Endothelial cell of umbilical vein (primary cell): ENCODE measurements around the gene ABT1. TPM values are rescaled to one million over a fixed set of nuclear protein-coding genes. Genes with fewer than 3 reads are reported as not detected.

Source experiments
- BruUV-seq: library from RNA; stranded (reverse); fragments of 400-500 nt; replicated peaks from 2 replicates; lab custom pipeline; 2021; lab: Mats Ljungman, UMichigan
- CTCF ChIA-PET: fragments of 300-600, 350-600 bp; sonication (Branson Sonifier 250); formaldehyde crosslinking; loops from one replicate; lab custom pipeline; 2021; ENCODE audit warnings: antibody characterized with exemption, inconsistent platforms; lab: Charles Lee
- POLR2A ChIA-PET: fragments of 300-600, 350-600 bp; sonication (Branson Sonifier 250); formaldehyde crosslinking; loops from one replicate; lab custom pipeline; 2021; ENCODE audit warnings: antibody characterized with exemption, inconsistent platforms; lab: Charles Lee
- DNase-seq: peaks from one replicate; pipeline ENCODE4 v3.0.0-alpha.2; 2011; ENCODE audit warnings: low read depth, low spot score
- FAIRE-seq: peaks from 2 replicates; lab custom pipeline; 2011; peaks lifted over from hg19 to GRCh38; lab: Jason Lieb, UNC
- H2AFZ ChIP-seq: 2 replicates; pipeline ENCODE4 v1.6.0; 2012; ENCODE audit warnings: low read depth, low read length, control low read depth, inconsistent platforms
- H3K27ac ChIP-seq: 2 replicates; pipeline ENCODE4 v1.5.1; 2011; ENCODE audit warnings: low read depth, mild to moderate bottlenecking, control low read depth, low read length, moderate library complexity; ENCODE audit not compliant: insufficient read depth
- H3K27me3 ChIP-seq, 2 experiments: 2 replicates each; pipeline versions ENCODE4 v1.6.0 to v1.6.1; 2011; ENCODE audit warnings: low read length in 2 of 2, mixed read lengths in 1 of 2; ENCODE audit not compliant: control insufficient read depth in 2 of 2, insufficient read depth in 2 of 2
- H3K36me3 ChIP-seq, 2 experiments: 2 replicates in 1 of 2; 3 replicates in 1 of 2; pipeline ENCODE4 v1.5.1; 2011; ENCODE audit warnings: low read length in 2 of 2, mild to moderate bottlenecking in 1 of 2, moderate library complexity in 1 of 2; ENCODE audit not compliant: control insufficient read depth in 2 of 2, insufficient read depth in 2 of 2; ENCODE audit errors: extremely low read depth in 1 of 2
- H3K4me1 ChIP-seq: 3 replicates; pipeline ENCODE4 v1.5.1; 2011; ENCODE audit warnings: mild to moderate bottlenecking, low read length; ENCODE audit not compliant: control insufficient read depth, insufficient read depth; ENCODE audit errors: extremely low read depth
- H3K4me2 ChIP-seq: 2 replicates; pipeline ENCODE4 v1.6.1; 2011; ENCODE audit warnings: low read length, control low read depth, mixed read lengths; ENCODE audit not compliant: insufficient read depth
- H3K4me3 ChIP-seq, 3 experiments: fragments of 200-600 bp in 1 of 3; sonication (generic), shearing (Covaris generic) in 1 of 3; replicated peaks in 1 of 3; 2 replicates each; pipeline ENCODE4 v1.5.1; 2011 to 2016; ENCODE audit warnings: control low read depth in 3 of 3, low read length in 3 of 3, mild to moderate bottlenecking in 2 of 3, inconsistent platforms in 1 of 3, low read depth in 1 of 3, moderate library complexity in 1 of 3; ENCODE audit not compliant: insufficient read depth in 1 of 3
- H3K79me2 ChIP-seq: 2 replicates; pipeline ENCODE4 v1.6.0; 2012; ENCODE audit warnings: low read length, inconsistent platforms; ENCODE audit not compliant: control insufficient read depth, insufficient read depth
- H3K9ac ChIP-seq: replicated peaks from 2 replicates; pipeline ENCODE3; 2011; ENCODE audit warnings: low read length, control low read depth; ENCODE audit not compliant: insufficient read depth; ENCODE audit errors: extremely low read depth
- H3K9me1 ChIP-seq: replicated peaks from 3 replicates; pipeline ENCODE4 v1.6.0; 2011; ENCODE audit warnings: mild to moderate bottlenecking, low read length; ENCODE audit not compliant: control insufficient read depth, insufficient read depth; ENCODE audit errors: extremely low read depth
- H3K9me3 ChIP-seq: replicated peaks from 2 replicates; pipeline ENCODE4 v1.5.1; 2012; ENCODE audit warnings: low read length, inconsistent platforms; ENCODE audit not compliant: control insufficient read depth, insufficient read depth
- H4K20me1 ChIP-seq: replicated peaks from 2 replicates; pipeline ENCODE3; 2011; ENCODE audit warnings: mild to moderate bottlenecking, low read length; ENCODE audit not compliant: control insufficient read depth, insufficient read depth; ENCODE audit errors: extremely low read depth
- EZH2 ChIP-seq: IDR thresholded peaks from 2 replicates; pipeline ENCODE4 v1.6.1; 2012; ENCODE audit warnings: borderline replicate concordance, low read depth, mild to moderate bottlenecking, moderate library complexity, low read length, inconsistent platforms; ENCODE audit not compliant: severe bottlenecking
- FOS ChIP-seq: IDR thresholded peaks from 2 replicates; pipeline ENCODE4 v1.6.1; 2011; ENCODE audit warnings: mild to moderate bottlenecking, low read length, moderate library complexity, borderline replicate concordance; ENCODE audit not compliant: insufficient read depth
- GATA2 ChIP-seq: IDR thresholded peaks from 2 replicates; pipeline ENCODE4 v1.7.0; 2011; ENCODE audit warnings: low read depth, mild to moderate bottlenecking, moderate library complexity, mixed read lengths, low read length; ENCODE audit not compliant: insufficient read length, insufficient read depth
- JUN ChIP-seq: IDR thresholded peaks from 2 replicates; pipeline ENCODE4 v1.6.1; 2011; ENCODE audit warnings: borderline replicate concordance, low read depth; ENCODE audit not compliant: insufficient read length, insufficient read depth
- MYC ChIP-seq: IDR thresholded peaks from one replicate; pipeline ENCODE4 v1.6.1; 2011; ENCODE audit warnings: mild to moderate bottlenecking, low read depth, low read length
- POLR2A ChIP-seq: IDR thresholded peaks from 2 replicates; pipeline ENCODE4 v1.6.1; 2012; ENCODE audit warnings: low read depth, mild to moderate bottlenecking, control low read depth, low read length
- POLR2AphosphoS5 ChIP-seq: IDR thresholded peaks from 2 replicates; pipeline ENCODE4 v1.6.1; 2012; ENCODE audit warnings: low read depth, mild to moderate bottlenecking, control low read depth, low read length, moderate library complexity; ENCODE audit not compliant: insufficient read depth
- dilution Hi-C: fragments of 300-500 bp; cut with MboI; formaldehyde crosslinking; loops from one replicate; pipeline ENCODE4 v1.15.0; 2019; ENCODE audit warnings: low sequenced_read_pairs; ENCODE audit not compliant: extremely low pct_ligation_motif_present
- intact Hi-C: fragments of 100-400 bp; cut with micrococcal nuclease; formaldehyde crosslinking; loops from one replicate; pipeline ENCODE4 v1.10.0; 2022
- polyA plus RNA-seq, 4 experiments: library from polyadenylated mRNA; depleted of rRNA in 3 of 4; stranded (reverse) in 3 of 4; unstranded in 1 of 4; fragments of >200 nt; gene quantifications; 2 replicates each; pipeline versions ENCODE4 v1.2.1 to v1.2.3, GENCODE V29; 2011 to 2012; ENCODE audit warnings: missing spikeins in 1 of 4
- total RNA-seq: library from RNA; stranded (reverse); gene quantifications from 2 replicates; pipeline ENCODE4 v1.2.3, GENCODE V29; 2021
- TF ChIP-seq, protein P1 (sequence below): IDR thresholded peaks from 2 replicates; pipeline ENCODE4 v1.6.1; 2011; ENCODE audit not compliant: insufficient read depth, insufficient read length
- TF ChIP-seq, protein P2 (sequence below), 2 donors: IDR thresholded peaks; 1 replicate in 1 of 2; 2 replicates in 1 of 2; pipeline ENCODE4 v1.5.1; 2011; ENCODE audit warnings: low read length in 2 of 2, mild to moderate bottlenecking in 2 of 2, moderate library complexity in 2 of 2, control low read depth in 1 of 2, inconsistent platforms in 1 of 2, low read depth in 1 of 2; ENCODE audit not compliant: insufficient read depth in 1 of 2; ENCODE audit errors: extremely low read depth in 1 of 2

Gene ABT1
- total and polyA plus RNA-seq, 2 donors (not counting 3 experiments of a cell fraction or from before 2014, with no cell fraction given) = 20.1 to 22.2 TPM

DNA sequence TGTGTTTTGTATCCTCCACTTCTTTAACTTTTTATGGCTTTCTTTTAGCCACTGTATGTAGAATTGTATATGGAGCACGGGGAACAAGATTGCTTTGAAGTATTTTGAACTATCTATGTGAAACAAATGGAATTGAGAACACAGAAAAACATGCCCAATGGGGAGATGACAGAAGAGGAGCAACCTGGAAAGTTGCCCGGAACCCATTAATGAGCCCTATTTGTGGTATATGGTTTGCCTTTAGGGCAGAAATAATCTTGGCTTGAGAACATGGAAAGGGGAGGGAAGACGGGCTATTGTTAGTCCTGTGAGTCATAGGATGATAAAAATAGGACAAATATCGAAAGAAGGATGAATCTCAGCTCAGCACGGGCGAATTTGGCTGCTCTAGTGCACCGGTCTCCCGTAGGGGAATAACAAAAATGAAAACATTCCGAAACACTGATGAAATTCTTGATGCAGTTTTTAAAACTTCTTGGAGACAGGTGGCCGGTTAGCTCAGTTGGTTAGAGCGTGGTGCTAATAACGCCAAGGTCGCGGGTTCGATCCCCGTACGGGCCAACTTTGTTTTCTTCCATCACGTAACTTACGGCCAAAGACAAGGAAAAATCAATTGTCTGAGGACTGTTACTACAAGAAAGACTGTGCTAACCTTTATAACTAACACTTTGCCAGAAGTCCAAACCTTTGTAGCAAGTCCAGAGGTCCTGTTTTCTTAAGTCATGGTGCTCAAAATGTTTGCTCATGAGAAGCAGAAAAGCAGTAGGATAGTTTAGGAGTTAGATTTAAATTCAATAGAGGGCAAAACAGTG is 42.9 kb upstream of the ABT1 start:
- Histone ChIP-seq H2AFZ (peak overlapping the region; percentile 88), H3K27ac (peak overlapping the region; percentile 71), H3K4me3 (peak overlapping the region; percentile 29 to 94 (median 70)), H3K9me1 (no peaks in the 10 kb centered on the region), H3K36me3 (no peaks in the 10 kb centered on the region), H4K20me1 (no peaks in the 10 kb centered on the region), H3K9me3 (no peaks in the 10 kb centered on the region), H3K27me3 (no peaks in the 10 kb centered on the region), H3K79me2 (no peaks in the 10 kb centered on the region), H3K4me2 (peak overlapping the region; percentile 100), H3K9ac (peak overlapping the region; percentile 52), H3K4me1 (peaks cover 13% of the 10 kb centered on the region)
- BruUV-seq = no TSS peak
- peak; percentile 83 for FAIRE-seq
- peak; percentile 93 for DNase-seq
- intact Hi-C loops = loop anchor here (1.0 to 10.0 kb wide), 6 partner anchors 16 to 529 kb away; partner anchors contain the start of gene HMGN4
- ChIA-PET POLR2A (no interaction called here), CTCF (interaction anchor here (0.6 to 5.7 kb wide), 10 partner anchors 12 to 378 kb away, joined by 3 to 36 read pairs (median 4); partner anchors contain the start of gene HMGN4)
- TF ChIP-seq, protein P1, sequence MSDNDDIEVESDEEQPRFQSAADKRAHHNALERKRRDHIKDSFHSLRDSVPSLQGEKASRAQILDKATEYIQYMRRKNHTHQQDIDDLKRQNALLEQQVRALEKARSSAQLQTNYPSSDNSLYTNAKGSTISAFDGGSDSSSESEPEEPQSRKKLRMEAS = no peak
- peak; percentile 29 for TF ChIP-seq POLR2AphosphoS5
- TF ChIP-seq EZH2 = no peak
- no peak for TF ChIP-seq MYC
- TF ChIP-seq, protein P2, sequence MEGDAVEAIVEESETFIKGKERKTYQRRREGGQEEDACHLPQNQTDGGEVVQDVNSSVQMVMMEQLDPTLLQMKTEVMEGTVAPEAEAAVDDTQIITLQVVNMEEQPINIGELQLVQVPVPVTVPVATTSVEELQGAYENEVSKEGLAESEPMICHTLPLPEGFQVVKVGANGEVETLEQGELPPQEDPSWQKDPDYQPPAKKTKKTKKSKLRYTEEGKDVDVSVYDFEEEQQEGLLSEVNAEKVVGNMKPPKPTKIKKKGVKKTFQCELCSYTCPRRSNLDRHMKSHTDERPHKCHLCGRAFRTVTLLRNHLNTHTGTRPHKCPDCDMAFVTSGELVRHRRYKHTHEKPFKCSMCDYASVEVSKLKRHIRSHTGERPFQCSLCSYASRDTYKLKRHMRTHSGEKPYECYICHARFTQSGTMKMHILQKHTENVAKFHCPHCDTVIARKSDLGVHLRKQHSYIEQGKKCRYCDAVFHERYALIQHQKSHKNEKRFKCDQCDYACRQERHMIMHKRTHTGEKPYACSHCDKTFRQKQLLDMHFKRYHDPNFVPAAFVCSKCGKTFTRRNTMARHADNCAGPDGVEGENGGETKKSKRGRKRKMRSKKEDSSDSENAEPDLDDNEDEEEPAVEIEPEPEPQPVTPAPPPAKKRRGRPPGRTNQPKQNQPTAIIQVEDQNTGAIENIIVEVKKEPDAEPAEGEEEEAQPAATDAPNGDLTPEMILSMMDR (IDR thresholded peaks at IDR 0.05; ENCODE audit: extremely low read depth in 1 of 2, insufficient read depth in 1 of 2, low read depth in 1 of 2, low read length in 2 of 2) = no peak
- TF ChIP-seq GATA2 = peak; percentile 8
- peak; percentile 71 for TF ChIP-seq JUN
- TF ChIP-seq FOS = peak; percentile 62
- TF ChIP-seq POLR2A = no peak
- dilution Hi-C loops = no loop called here
